ENCODE results near the gene GIT2. TPM values are rescaled to one million over a fixed set of nuclear protein-coding genes. Genes with fewer than 3 reads are reported as not detected.
"Not testable (repeated sequence)": the region's sequence is repeated elsewhere in the genome, so short reads cannot be mapped to it uniquely, and the experiment has no call there.

GIT2 gene
- polyA plus RNA-seq (ENCODE audit: insufficient read length in 10 of 10) = 10 to 100 TPM; 33.6 to 70.1 (median 49.0) TPM
- long read RNA-seq, donor 1, full-length matches to known transcripts = 5 of 5 reads
- long read RNA-seq, donor 1, partial matches to known transcripts = 0 of 5 reads
- long read RNA-seq, donor 1, other reads (novel, unspliced or antisense) = 0 of 5 reads
- long read RNA-seq, donor 2, partial matches to known transcripts = 0 of 1 reads
- long read RNA-seq, donor 2, other reads (novel, unspliced or antisense) = 0 of 1 reads
- long read RNA-seq, donor 3 = 0 reads
- long read RNA-seq, donor 4, full-length matches to known transcripts = 1 of 1 reads
- long read RNA-seq, donor 4, partial matches to known transcripts = 0 of 1 reads
- long read RNA-seq, donor 4, other reads (novel, unspliced or antisense) = 0 of 1 reads
- long read RNA-seq, donor 5, full-length matches to known transcripts = 4 of 4 reads
- long read RNA-seq, donor 5, partial matches to known transcripts = 0 of 4 reads
- long read RNA-seq, donor 5, other reads (novel, unspliced or antisense) = 0 of 4 reads
- long read RNA-seq, donor 6, full-length matches to known transcripts = 2 of 2 reads
- long read RNA-seq, donor 6, partial matches to known transcripts = 0 of 2 reads
- long read RNA-seq, donor 6, other reads (novel, unspliced or antisense) = 0 of 2 reads
- long read RNA-seq, donor 7, full-length matches to known transcripts = 2 of 17 reads
- long read RNA-seq, donor 7, partial matches to known transcripts = 15 of 17 reads
- long read RNA-seq, donor 7, other reads (novel, unspliced or antisense) = 0 of 17 reads
- long read RNA-seq, donor 8, full-length matches to known transcripts = 2 of 2 reads
- long read RNA-seq, donor 8, partial matches to known transcripts = 0 of 2 reads
- long read RNA-seq, donor 8, other reads (novel, unspliced or antisense) = 0 of 2 reads
- long read RNA-seq, donor 9, partial matches to known transcripts = 0 of 1 reads
- long read RNA-seq, donor 9, other reads (novel, unspliced or antisense) = 0 of 1 reads

GRCh38 chr12:109995686-109996482, at the start of gene GIT2:
TSS of gene GIT2 (minus strand) at chr12:109996368. CDS start at chr12:109996224, 144 bp downstream.
- peak; percentile 92 to 96 (median 94) for DNase-seq

GRCh38 chr12:110042264-110042663, 46.1 kb upstream of the GIT2 start:
- DNase-seq = peak in 2 of 3 donors; percentile 22 to 32

- peak in 1 of 3 donors; percentile 84 for DNase-seq
Measured at GRCh38 chr12:110039085-110039807, 43.1 kb upstream of the GIT2 start.

- DNase-seq = no peak
Measured at GRCh38 chr12:110038741-110039084, 42.5 kb upstream of the GIT2 start.

GRCh38 chr12:110037315-110037714, 41.1 kb upstream of the GIT2 start:
- no peak for DNase-seq

- DNase-seq = no peak
Measured at GRCh38 chr12:110035534-110036104, 39.5 kb upstream of the GIT2 start.

GRCh38 chr12:110033888-110034287, 37.7 kb upstream of the GIT2 start:
- DNase-seq = no peak

GRCh38 chr12:110029290-110029815, 33.2 kb upstream of the GIT2 start:
- DNase-seq = no peak

- DNase-seq = no peak
Measured at GRCh38 chr12:110028323-110028722, 32.2 kb upstream of the GIT2 start.

GRCh38 chr12:110024051-110024450, 27.9 kb upstream of the GIT2 start:
- peak in 1 of 3 donors; percentile 26 for DNase-seq

- peak in 2 of 3 donors; percentile 56 to 81 for DNase-seq
Measured at GRCh38 chr12:110023059-110023980, 27.2 kb upstream of the GIT2 start.

GRCh38 chr12:110020956-110021355, 24.8 kb upstream of the GIT2 start:
- DNase-seq = no peak

GRCh38 chr12:110015132-110015531, 19.0 kb upstream of the GIT2 start:
- DNase-seq = no peak

GRCh38 chr12:110012659-110013058, 16.5 kb upstream of the GIT2 start:
- no peak for DNase-seq

GRCh38 chr12:110012137-110012536, 16.0 kb upstream of the GIT2 start:
- DNase-seq = no peak

GRCh38 chr12:110010853-110011723, 14.9 kb upstream of the GIT2 start:
- DNase-seq = no peak

GRCh38 chr12:110008681-110009398, 12.7 kb upstream of the GIT2 start:
- not testable (repeated sequence) for DNase-seq

Data from muscle of back (tissue), 13 donors.